HepG2 (cell line): ENCODE data around the gene MICOS13. TPM values are rescaled to one million over a fixed set of nuclear protein-coding genes. Genes with fewer than 3 reads are reported as not detected.

Source experiments
- BCL6 ChIP-seq: IDR thresholded peaks from 2 replicates; pipeline ENCODE4 v1.6.1; 2016; ENCODE audit warnings: missing genetic modification reagents, missing compliant biosample characterization
- FLYWCH1 ChIP-seq: sonication (generic); formaldehyde crosslinking; IDR thresholded peaks from 2 replicates; pipeline ENCODE4 v1.8.1; 2023; ENCODE audit warnings: mild to moderate bottlenecking, missing genetic modification reagents
- HMG20A ChIP-seq: IDR thresholded peaks from 2 replicates; pipeline ENCODE4 v1.6.1; 2016; ENCODE audit warnings: borderline replicate concordance
- HNF4G ChIP-seq, 2 experiments: sonication (generic) in 1 of 2; formaldehyde crosslinking in 1 of 2; IDR thresholded peaks; 2 replicates each; pipeline versions ENCODE4 v1.4.0 to v1.6.1; 2011 to 2020; ENCODE audit warnings: borderline replicate concordance in 2 of 2, low read depth in 2 of 2, mild to moderate bottlenecking in 2 of 2, low read length in 1 of 2, missing genetic modification reagents in 1 of 2, moderate library complexity in 1 of 2
- KDM5A ChIP-seq: fragments of 200-600 bp; sonication (generic); IDR thresholded peaks from 2 replicates; pipeline ENCODE4 v1.7.0; 2018; ENCODE audit warnings: antibody characterized with exemption, mild to moderate bottlenecking, low read length, borderline replicate concordance
- MTA1 ChIP-seq: sonication (generic); formaldehyde crosslinking; IDR thresholded peaks from 2 replicates; pipeline ENCODE4 v1.4.0; 2020; ENCODE audit warnings: missing genetic modification reagents, mild to moderate bottlenecking, borderline replicate concordance
- MTF2 ChIP-seq: sonication (generic); formaldehyde crosslinking; IDR thresholded peaks from 2 replicates; pipeline ENCODE4 v1.5.0; 2020; ENCODE audit warnings: missing genetic modification reagents, borderline replicate concordance
- ONECUT2 ChIP-seq: sonication (generic); formaldehyde crosslinking; IDR thresholded peaks from 2 replicates; pipeline ENCODE4 v1.4.0; 2020; ENCODE audit warnings: missing genetic modification reagents
- PITX1 ChIP-seq: sonication (generic); formaldehyde crosslinking; IDR thresholded peaks from 2 replicates; pipeline ENCODE4 v1.5.1; 2020; ENCODE audit warnings: mild to moderate bottlenecking, missing genetic modification reagents
- RNF2 ChIP-seq: fragments of 450-650 bp; conservative IDR thresholded peaks from 2 replicates; pipeline ENCODE4 v1.6.1; 2016; ENCODE audit warnings: low read depth
- SALL1 ChIP-seq: sonication (generic); formaldehyde crosslinking; IDR thresholded peaks from 2 replicates; pipeline ENCODE4 v1.8.0; 2022; ENCODE audit warnings: mild to moderate bottlenecking, missing genetic modification reagents
- SMAD9 ChIP-seq: sonication (generic); formaldehyde crosslinking; IDR thresholded peaks from 2 replicates; pipeline ENCODE4 v1.5.1; 2020; ENCODE audit warnings: mild to moderate bottlenecking, missing genetic modification reagents
- TCF7 ChIP-seq: sonication (generic); IDR thresholded peaks from 2 replicates; pipeline ENCODE4 v1.6.1; 2016; ENCODE audit warnings: antibody characterized with exemption, low read depth
- ZBTB21 ChIP-seq: sonication (generic); formaldehyde crosslinking; IDR thresholded peaks from 2 replicates; pipeline ENCODE4 v1.4.0; 2020; ENCODE audit warnings: missing genetic modification reagents
- ZBTB8A ChIP-seq: sonication (generic); formaldehyde crosslinking; IDR thresholded peaks from 2 replicates; pipeline ENCODE4 v1.4.0; 2020; ENCODE audit warnings: mild to moderate bottlenecking, low read depth, missing genetic modification reagents, borderline replicate concordance
- ZFP37 ChIP-seq: sonication (generic); formaldehyde crosslinking; IDR thresholded peaks from 2 replicates; pipeline ENCODE4 v1.4.0; 2020; ENCODE audit warnings: missing genetic modification reagents, borderline replicate concordance
- ZFP82 ChIP-seq: sonication (generic); formaldehyde crosslinking; IDR thresholded peaks from 2 replicates; pipeline ENCODE4 v1.5.1; 2020; ENCODE audit warnings: mild to moderate bottlenecking, missing genetic modification reagents, borderline replicate concordance
- ZNF12 ChIP-seq: sonication (generic); formaldehyde crosslinking; IDR thresholded peaks from 2 replicates; pipeline ENCODE4 v1.5.0; 2020; ENCODE audit warnings: missing genetic modification reagents
- ZNF256 ChIP-seq: sonication (generic); formaldehyde crosslinking; conservative IDR thresholded peaks from 2 replicates; pipeline ENCODE4 v1.4.0; 2020; ENCODE audit warnings: missing genetic modification reagents
- ZNF329 ChIP-seq: sonication (generic); formaldehyde crosslinking; IDR thresholded peaks from 2 replicates; pipeline ENCODE4 v1.9.0; 2021; ENCODE audit warnings: low read depth, mild to moderate bottlenecking, missing genetic modification reagents
- ZNF644 ChIP-seq: IDR thresholded peaks from 2 replicates; pipeline ENCODE4 v1.6.1; 2016; ENCODE audit warnings: low read depth
- ZNF777 ChIP-seq: sonication (generic); formaldehyde crosslinking; IDR thresholded peaks from 2 replicates; pipeline ENCODE4 v1.4.0; 2020; ENCODE audit warnings: missing genetic modification reagents
- ZNF781 ChIP-seq: sonication (generic); formaldehyde crosslinking; IDR thresholded peaks from 2 replicates; pipeline ENCODE4 v1.5.1; 2020; ENCODE audit warnings: borderline replicate concordance, mild to moderate bottlenecking, missing genetic modification reagents; ENCODE audit errors: not compliant biosample characterization
- polyA plus RNA-seq, 8 experiments: library from polyadenylated mRNA; depleted of rRNA in 3 of 8; stranded (reverse) in 7 of 8; unstranded in 1 of 8; fragments of >200 nt; fragmentation: Illumina TruSeq in 4 of 8; extraction: Trizol in 4 of 8; gene quantifications; 2 replicates each; pipeline versions ENCODE4 v1.2.1 to v1.2.3, GENCODE V29; 2011 to 2016; ENCODE audit warnings: low read depth in 4 of 8, missing spikeins in 1 of 8, mixed read lengths in 1 of 8; ENCODE audit not compliant: insufficient read depth in 1 of 8
- total RNA-seq, 5 experiments: library from RNA; depleted of rRNA; stranded (reverse); fragments of >200 nt; fragmentation: Illumina TruSeq; extraction: Trizol; gene quantifications; 2 replicates each; pipeline ENCODE4 v1.2.3, GENCODE V29; 2016; ENCODE audit warnings: low read depth in 1 of 5
- TF ChIP-seq, protein P1 (sequence below): sonication (generic); formaldehyde crosslinking; IDR thresholded peaks from 2 replicates; pipeline ENCODE4 v1.8.0; 2022; ENCODE audit warnings: mild to moderate bottlenecking, missing genetic modification reagents, borderline replicate concordance
- TF ChIP-seq, protein P2 (sequence below): sonication (generic); formaldehyde crosslinking; IDR thresholded peaks from 2 replicates; pipeline ENCODE4 v1.8.1; 2023; ENCODE audit warnings: missing genetic modification reagents, mild to moderate bottlenecking, borderline replicate concordance
- TF ChIP-seq, protein P3 (sequence below): sonication (generic); formaldehyde crosslinking; IDR thresholded peaks from 2 replicates; pipeline ENCODE4 v1.4.0; 2020; ENCODE audit warnings: missing genetic modification reagents
- TF ChIP-seq, protein P4 (sequence below): sonication (generic); formaldehyde crosslinking; IDR thresholded peaks from 2 replicates; pipeline ENCODE4 v1.5.1; 2020; ENCODE audit warnings: missing genetic modification reagents, mild to moderate bottlenecking, borderline replicate concordance
- TF ChIP-seq, protein P5 (sequence below): sonication (generic); formaldehyde crosslinking; IDR thresholded peaks from 2 replicates; pipeline ENCODE4 v1.4.0; 2020; ENCODE audit warnings: missing genetic modification reagents; ENCODE audit errors: not compliant biosample characterization

MICOS13 gene
- total and polyA plus RNA-seq, 2 of the 13 experiments (the other 11 are each of a cell fraction or from before 2014, with no cell fraction given) = 28.8 to 35.4 TPM

DNA sequence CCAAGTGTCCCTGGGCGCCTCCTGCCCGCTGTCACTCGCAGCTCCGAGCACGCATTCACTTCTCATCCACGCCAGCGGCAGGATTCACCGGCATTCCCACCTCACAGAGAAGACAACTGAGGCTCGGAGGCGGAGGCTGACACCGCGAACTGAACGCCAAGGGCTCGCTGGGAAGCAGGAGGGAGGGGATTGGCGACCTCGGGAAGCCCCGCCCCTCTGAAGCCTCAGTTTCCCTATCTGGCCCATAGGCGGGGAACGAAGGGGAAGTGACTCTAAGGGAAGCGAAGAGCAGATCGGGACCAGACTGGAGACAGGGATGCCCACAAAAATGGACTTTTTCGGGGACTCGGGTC lies 256 bp downstream of the MICOS13 start (continued):
- TF ChIP-seq BCL6 (CRISPR knock-in tag) = no peak
- TF ChIP-seq RNF2 = no peak
- TF ChIP-seq, protein P1, sequence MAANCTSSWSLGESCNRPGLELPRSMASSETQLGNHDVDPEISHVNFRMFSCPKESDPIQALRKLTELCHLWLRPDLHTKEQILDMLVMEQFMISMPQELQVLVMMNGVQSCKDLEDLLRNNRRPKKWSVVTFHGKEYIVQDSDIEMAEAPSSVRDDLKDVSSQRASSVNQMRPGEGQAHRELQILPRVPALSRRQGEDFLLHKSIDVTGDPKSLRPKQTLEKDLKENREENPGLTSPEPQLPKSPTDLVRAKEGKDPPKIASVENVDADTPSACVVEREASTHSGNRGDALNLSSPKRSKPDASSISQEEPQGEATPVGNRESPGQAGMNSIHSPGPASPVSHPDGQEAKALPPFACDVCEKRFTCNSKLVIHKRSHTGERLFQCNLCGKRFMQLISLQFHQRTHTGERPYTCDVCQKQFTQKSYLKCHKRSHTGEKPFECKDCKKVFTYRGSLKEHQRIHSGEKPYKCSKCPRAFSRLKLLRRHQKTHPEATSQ (CRISPR knock-in tag) = no peak
- TF ChIP-seq SALL1 = no peak
- TF ChIP-seq ZNF12 = no peak
- TF ChIP-seq ZNF644 (CRISPR knock-in tag) = no peak
- TF ChIP-seq ZBTB21 (CRISPR knock-in tag) = peak; percentile 32; the same call in 1 of the 2 replicates
- no peak for TF ChIP-seq PITX1 (CRISPR knock-in tag)
- peak; percentile 82; the same call in 1 of the 2 replicates for TF ChIP-seq MTF2 (CRISPR knock-in tag)
- no peak for TF ChIP-seq HMG20A (CRISPR knock-in tag)
- no peak for TF ChIP-seq TCF7
- no peak for TF ChIP-seq ZBTB8A (CRISPR knock-in tag)
- no peak for TF ChIP-seq ZFP37 (CRISPR knock-in tag)
- no peak for TF ChIP-seq ZNF256
- peak; percentile 55; the same call in 1 of the 2 replicates for TF ChIP-seq MTA1
- no peak for TF ChIP-seq ONECUT2 (CRISPR knock-in tag)
- no peak for TF ChIP-seq HNF4G (IDR thresholded peaks at IDR 0.05; ENCODE audit: borderline replicate concordance, low read depth, low read length)
- 0 out of 2 replicates have a peak, but pooled peaks have one; percentile 68 for TF ChIP-seq HNF4G (CRISPR knock-in tag; IDR thresholded peaks at IDR 0.05; ENCODE audit: borderline replicate concordance, low read depth)
- TF ChIP-seq, protein P2, sequence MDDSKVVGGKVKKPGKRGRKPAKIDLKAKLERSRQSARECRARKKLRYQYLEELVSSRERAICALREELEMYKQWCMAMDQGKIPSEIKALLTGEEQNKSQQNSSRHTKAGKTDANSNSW = peak; percentile 67; the same call in 1 of the 2 replicates
- peak; percentile 65 for TF ChIP-seq ZNF781 (CRISPR knock-in tag)
- TF ChIP-seq, protein P3, sequence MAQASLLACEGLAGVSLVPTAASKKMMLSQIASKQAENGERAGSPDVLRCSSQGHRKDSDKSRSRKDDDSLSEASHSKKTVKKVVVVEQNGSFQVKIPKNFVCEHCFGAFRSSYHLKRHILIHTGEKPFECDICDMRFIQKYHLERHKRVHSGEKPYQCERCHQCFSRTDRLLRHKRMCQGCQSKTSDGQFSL = no peak
- no peak for TF ChIP-seq ZNF329 (CRISPR knock-in tag)
- TF ChIP-seq, protein P4, sequence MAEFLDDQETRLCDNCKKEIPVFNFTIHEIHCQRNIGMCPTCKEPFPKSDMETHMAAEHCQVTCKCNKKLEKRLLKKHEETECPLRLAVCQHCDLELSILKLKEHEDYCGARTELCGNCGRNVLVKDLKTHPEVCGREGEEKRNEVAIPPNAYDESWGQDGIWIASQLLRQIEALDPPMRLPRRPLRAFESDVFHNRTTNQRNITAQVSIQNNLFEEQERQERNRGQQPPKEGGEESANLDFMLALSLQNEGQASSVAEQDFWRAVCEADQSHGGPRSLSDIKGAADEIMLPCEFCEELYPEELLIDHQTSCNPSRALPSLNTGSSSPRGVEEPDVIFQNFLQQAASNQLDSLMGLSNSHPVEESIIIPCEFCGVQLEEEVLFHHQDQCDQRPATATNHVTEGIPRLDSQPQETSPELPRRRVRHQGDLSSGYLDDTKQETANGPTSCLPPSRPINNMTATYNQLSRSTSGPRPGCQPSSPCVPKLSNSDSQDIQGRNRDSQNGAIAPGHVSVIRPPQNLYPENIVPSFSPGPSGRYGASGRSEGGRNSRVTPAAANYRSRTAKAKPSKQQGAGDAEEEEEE (CRISPR knock-in tag) = peak; percentile 4; the same call in 1 of the 2 replicates
- TF ChIP-seq, protein P5, sequence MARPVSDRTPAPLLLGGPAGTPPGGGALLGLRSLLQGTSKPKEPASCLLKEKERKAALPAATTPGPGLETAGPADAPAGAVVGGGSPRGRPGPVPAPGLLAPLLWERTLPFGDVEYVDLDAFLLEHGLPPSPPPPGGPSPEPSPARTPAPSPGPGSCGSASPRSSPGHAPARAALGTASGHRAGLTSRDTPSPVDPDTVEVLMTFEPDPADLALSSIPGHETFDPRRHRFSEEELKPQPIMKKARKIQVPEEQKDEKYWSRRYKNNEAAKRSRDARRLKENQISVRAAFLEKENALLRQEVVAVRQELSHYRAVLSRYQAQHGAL (CRISPR knock-in tag) = no peak
- no peak for TF ChIP-seq ZFP82
- TF ChIP-seq ZNF777 (CRISPR knock-in tag) = peak; percentile 10; the same call in 1 of the 2 replicates
- no peak for TF ChIP-seq FLYWCH1
- peak; percentile 55; the same call in 1 of the 2 replicates for TF ChIP-seq KDM5A
- TF ChIP-seq SMAD9 = no peak
